ENCODE measurements around the gene FBXL7.

- TF ChIP-seq CTCF (IDR thresholded peaks at IDR 0.05) (no peak), POLR2A (IDR thresholded peaks at IDR 0.05) (no peak)
Measured at GRCh38 chr5:15806613-15807012, 306.6 kb downstream of the FBXL7 start.
